SIG-M5 (cell line): Measurements from ENCODE around the gene ZBTB46.
A peak's percentile ranks its signal among the peaks of the same experiment; 100 is the strongest.

Experiments used
- DNase-seq: peaks from one replicate; lab custom pipeline; 2025; lab: John Stamatoyannopoulos, UW

Gene ZBTB46

DNA sequence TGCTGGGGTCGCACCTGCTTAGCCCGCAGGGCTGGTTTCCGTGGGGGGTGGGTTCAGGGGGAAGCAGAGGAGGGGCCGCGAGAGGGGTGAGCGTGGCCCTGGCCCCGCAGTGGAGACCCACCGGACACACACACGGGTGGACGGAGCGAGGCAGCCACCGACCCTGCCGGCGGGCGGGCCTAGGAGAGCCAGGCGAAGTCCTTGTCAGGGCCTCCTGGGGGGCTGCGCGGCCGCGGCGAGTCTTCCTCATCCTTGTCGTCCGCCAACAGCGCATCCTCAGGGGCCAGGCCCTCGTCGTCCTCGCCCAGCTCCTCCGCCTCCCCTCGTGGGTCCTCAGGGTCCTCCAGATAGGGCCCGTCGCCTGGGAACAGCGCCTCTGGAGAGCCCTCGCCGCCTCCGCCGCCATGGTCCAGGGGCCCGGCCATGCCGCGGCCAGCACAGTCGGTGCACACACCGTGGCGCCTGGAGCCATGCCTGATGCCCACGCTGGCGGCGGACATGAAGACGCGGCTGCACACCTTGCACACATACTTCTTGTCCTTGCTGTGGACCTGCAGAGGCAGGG, 84.2 kb downstream of the ZBTB46 start:
- DNase-seq, result no peak

DNA sequence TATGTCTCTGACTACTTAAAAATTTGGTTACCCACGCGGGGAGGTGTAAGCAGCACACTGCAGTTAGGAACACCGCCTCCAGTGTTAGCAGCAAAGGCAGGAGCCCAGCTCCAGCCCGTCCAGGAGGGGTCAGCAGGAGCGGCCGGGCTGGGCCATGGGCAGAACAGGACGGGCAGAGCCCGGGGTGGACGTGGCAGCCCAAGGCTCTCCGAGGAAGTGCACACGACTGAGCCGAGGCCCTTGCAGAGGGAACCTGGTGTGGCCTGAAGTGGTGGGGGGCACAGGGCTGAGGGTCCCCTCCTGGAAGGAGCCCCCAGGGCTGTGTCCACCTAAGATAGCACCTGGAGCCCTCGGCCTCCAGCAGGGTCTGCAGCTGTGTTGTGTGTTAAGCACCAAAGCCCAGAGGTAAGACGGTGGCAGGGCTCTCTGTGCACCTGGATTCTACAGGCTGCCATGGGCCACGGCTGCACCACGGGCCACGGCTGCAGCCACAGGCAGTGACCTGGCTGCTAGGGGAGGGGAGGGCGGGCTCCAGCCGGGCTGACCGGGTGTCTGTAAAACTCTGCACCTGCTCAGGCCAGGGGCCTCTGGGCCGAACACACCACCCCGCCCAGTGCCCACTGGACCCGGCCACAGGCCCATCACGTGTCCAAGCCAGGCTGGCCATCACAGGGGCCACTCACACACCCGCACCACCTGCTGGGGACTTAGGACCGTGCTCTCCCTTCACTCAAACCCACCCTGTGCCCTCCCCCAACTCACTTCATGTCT, 84.9 kb downstream of the ZBTB46 start:
- DNase-seq, result no peak

DNA sequence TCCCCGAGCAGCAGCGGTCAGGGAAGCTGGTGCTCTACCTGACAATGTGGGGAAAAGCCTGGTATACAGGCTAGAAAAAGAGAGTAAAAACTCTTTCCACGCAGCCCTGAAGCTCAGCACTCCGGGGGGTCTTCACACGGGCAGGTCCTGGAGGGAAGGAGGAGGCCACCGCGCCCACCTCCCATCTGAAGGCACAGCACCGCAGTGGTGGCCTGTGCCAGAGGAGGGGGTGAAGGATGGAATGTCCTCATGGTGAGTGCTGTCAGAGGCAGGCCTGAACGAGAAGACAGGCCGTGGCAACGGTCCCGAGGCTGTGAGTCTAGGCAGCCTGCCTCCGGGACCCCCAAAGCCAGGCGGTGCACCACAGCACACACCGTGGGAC, 85.6 kb downstream of the ZBTB46 start:
- no peak for DNase-seq

DNA sequence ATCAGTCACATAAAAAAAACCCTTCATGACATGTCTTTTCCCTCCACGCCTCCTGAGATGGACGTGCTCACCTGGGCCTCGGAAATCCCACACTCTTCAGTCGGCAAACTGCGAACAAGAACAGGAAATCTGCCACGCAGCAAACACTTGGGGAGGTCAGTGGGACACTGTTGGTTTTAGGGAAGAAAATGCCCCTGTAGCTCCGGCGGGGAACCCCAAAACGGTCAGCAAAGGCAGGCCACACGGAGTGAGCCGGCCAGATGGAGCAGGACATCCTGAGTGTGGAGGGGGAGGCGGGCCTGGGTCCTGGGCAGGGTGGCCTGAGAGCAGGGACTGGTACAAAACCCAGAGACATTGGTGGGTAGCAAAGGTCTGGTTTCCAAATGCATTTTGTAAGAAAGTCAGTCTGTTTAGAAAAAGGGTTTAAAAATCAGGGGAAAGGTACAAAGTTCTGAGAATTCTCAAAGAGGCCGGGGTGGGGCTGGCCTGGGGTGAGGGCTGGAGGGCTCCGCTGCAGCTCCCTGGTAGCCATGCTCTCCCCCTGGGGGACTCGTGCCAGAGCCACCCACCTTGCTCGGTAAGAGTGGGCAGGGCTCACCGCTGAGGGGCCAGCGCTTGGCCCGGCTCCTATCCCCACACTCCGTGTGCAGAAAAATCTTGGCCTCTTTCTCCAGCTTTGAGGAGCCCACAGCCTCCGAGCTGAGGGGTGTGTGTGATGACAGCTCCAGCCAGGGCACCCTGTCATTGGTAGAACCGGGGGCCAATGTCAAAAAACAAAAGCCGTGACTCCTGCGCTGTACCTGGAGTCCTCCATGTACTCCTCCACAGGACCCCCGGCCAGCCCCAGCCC, 86.3 kb downstream of the ZBTB46 start:
- DNase-seq, result no peak

DNA sequence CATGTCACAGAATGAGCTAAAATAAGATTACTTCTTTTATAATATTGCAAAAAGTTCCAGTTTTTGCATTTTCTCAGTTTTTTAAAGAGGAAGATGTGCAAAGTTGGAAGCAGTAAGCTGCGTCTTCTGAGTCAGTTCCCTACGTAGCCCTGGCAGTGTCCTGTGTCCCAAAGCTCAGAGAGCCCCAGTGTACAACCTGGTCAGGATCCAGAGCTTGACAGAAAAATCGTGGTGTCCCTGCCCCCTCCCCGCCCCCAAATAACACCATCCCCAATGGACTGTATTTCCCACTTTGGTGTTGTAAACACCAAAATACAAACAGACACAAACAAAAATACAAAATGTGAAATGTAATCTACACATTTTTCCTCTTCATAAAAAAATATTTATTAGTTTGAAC, 86.9 kb downstream of the ZBTB46 start:
- DNase-seq, result no peak

DNA sequence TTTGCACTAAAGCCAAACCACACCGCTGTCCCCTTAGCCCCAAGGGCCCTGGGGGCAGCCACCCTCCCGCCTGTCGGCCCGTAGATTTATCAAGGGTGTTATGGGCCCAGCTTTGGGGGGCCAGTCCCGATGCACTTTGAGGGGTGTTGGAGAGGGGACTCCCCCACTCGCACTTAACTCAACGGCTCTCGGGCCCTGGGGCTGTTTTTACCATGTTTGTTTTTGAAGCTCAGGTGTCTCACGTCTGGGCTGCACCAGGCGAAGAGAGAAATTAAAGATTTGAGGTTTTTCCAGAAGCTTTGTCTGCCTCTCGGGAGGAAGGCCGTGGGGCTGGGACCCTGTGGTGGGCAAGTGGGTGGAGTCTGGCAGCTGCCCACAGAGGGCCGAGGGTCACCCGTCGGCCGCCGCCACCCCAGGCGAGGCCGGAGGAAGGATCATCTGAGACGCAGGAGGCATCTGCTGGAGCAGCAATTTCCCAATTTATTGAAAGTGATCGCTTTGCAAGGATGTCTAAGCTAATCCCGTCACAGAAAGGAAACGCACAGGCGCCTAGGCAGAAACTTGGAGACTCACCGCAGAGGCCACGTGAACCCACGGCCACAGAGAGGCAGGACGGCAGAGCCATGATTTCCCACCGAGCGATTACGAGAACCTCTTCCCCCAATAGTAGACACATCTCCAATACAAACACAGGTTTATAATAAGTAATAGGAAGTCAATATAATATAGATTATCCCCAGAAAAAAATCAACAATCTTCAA, 87.7 kb downstream of the ZBTB46 start:
- no peak for DNase-seq

DNA sequence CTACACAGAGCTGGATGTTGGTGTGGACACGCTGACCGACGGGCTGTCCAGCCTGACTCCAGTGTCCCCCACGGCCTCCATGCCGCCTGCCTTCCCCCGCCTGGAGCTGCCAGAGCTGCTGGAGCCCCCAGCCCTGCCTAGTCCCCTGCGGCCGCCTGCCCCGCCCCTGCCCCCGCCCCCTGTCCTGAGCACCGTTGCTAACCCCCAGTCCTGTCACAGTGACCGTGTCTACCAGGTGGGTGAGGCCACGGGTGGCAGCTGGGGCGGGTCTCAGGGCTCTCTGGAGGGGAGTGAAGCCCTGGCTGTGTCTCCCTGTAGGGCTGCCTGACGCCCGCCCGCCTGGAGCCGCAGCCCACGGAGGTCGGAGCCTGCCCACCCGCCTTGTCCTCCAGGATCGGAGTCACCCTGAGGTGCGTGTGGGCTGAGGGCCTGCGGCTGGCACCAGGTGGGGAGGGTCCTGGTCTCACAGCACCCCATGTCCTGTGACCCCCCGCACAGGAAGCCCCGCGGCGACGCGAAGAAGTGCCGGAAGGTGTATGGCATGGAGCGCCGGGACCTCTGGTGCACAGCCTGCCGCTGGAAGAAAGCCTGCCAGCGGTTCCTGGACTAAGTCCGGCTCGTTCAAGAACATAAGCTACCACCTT, 88.6 kb downstream of the ZBTB46 start:
- no peak for DNase-seq

DNA sequence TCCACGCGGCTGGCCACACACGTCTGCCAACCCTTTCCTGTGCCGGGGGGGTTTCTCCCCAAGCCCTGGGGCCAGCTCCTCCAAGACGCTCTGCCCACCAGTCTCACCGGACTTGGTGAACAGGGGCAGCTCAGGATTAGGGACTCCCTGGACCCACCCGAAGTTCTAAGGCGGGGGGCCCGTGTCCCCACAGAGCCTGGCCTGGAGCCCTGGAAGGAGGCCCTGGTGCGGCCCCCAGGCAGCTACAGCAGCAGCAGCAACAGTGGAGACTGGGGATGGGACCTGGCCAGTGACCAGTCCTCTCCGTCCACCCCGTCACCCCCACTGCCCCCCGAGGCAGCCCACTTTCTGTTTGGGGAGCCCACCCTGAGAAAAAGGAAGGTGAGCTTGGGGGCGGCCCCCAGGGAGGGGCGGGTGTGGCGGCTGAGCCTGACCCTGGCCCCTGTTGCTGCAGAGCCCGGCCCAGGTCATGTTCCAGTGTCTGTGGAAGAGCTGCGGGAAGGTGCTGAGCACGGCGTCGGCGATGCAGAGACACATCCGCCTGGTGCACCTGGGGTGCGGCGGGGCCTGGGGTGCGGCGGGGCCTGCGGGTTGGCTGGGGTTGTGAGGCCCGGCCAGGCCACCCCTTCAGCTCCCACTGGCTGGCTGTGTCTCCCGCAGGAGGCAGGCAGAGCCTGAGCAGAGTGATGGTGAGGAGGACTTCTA, 89.2 kb downstream of the ZBTB46 start:
- DNase-seq, result no peak

DNA sequence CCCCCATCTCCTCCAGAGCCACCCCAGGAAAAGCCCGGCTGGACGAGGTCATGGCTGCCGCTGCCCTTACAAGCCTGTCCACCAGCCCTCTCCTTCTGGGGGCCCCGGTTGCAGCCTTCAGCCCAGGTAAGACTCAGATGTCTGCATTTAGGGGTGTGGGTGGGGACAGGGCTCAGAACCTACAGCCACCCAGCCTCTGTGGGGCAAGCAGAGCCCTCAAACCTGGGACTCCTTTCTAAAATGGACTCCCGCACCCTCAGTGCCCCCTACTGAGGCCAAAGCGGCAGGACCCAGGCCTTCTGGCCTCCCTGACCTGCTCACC, 89.7 kb downstream of the ZBTB46 start:
- no peak for DNase-seq

DNA sequence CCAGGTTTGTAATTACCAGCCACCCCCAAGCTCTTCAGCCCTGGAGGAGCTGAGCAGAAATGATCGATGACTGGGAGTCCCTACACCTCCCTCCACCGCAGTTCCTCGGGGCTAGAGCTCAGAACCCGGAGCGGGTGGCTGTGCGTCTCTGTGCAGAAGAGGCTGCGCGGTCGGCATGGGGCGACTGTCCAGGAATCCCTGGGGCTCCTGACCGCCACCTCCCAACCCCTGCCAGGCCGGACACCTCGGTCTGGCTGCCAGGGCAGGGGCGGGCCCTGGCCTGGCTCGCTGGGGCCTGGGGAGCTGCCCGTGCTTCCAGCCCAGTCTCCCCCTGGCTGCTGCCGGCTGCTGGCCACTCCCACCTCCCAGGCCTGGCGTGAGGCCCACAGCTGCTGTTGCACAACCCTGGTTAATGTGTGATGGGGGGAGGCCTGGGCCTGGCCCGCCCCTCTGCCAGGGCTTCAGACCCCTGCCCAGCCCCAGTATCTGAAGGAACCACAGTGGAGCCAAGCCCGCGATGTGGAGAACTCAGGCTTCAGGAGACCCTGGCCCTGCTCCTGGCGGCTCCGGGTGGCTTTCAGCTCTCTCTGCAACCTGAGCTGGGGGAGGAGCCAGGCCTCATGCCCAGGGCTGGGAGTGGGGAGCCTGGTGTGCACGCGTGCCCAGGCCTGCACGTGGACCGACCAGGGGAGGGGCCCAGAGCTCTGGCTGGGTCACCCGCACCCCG, 90.3 kb downstream of the ZBTB46 start:
- DNase-seq, result peak; percentile 16

DNA sequence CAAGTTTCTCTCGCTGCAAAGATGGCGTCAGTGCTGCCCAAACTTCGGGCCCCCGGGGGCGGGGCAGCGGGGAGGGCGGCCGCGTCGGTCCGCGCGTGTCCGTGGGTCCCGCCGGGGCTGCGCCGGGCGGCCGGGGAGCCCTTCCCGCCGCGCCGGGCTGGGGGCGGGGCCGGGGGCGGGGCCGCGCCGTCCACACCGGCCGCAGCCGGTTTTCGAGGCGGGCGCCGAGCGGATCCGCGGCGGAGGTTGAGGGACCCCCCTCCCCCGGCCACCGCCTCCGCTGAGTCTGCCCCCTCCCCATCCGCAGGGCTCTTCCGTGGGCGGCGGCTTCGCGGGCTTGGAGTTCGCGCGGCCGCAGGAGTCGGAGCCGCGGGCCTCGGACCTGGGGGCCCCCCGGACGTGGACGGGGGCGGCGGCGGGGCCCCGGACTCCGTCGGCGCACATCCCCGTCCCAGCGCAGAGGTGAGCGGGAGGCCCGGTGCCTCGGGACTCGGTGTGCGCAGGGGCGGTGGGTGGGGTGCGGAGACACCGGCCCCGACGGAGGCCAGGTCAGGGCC, 90.9 kb downstream of the ZBTB46 start:
- DNase-seq, result no peak

DNA sequence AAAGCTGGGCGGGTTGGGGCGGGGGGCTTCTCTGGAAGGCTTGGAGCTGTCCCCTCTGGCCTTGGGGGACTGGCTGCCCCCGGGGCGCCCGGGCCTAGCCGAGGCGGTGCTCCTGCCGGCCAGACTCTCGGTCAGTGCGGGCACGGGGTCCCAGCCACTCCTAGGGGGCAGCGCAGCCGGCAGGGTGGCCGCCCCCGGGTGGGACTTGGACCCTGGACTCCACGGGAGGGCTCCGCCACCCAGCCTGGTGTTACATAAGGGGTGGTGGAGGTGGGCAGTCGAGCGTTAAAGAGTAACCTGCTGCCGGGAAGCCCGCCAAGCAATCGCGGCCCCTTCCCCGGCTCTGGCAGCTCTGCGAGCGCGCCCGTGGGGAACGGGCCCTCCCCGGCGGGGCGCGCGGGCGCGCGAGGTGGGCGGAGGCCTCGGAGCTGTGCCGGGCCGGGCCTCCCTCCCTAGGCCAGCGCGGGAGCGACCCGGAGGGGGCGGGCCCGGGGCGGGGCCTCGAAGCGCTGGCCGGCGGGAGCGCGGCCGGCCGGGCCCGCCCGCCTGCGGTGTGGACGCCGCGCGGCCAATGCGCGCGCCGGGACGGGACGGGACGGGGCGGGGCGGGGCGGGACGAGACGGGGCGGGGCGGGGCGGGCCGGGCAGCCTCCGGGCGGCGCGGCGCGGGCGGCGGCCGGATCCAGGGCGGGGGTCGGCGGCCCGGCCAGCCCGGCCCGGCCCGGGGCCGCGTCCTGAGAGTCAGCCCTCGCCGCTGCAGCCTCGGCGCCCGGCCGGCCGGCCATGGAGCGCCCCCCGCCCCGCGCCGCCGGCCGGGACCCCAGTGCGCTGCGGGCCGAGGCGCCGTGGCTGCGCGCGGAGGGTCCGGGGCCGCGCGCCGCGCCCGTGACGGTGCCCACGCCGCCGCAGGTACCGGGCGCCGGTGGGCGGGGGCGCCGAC, 91.7 kb downstream of the ZBTB46 start, which contains the start of gene SLC2A4RG:
SLC2A4RG (plus strand) TSS at position 647 of the 940 bp plus-strand sequence; CDS start at position 784, 137 bp downstream.
- no peak for DNase-seq

DNA sequence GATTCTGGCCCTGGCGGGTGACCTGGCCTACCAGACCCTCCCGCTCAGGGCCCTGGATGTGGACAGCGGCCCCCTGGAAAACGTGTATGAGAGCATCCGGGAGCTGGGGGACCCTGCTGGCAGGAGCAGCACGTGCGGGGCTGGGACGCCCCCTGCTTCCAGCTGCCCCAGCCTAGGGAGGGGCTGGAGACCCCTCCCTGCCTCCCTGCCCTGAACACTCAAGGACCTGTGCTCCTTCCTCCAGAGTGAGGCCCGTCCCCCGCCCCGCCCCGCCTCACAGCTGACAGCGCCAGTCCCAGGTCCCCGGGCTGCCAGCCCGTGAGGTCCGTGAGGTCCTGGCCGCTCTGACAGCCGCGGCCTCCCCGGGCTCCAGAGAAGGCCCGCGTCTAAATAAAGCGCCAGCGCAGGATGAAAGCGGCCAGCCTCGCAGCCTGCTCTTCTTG, 92.4 kb downstream of the ZBTB46 start:
- no peak for DNase-seq

DNA sequence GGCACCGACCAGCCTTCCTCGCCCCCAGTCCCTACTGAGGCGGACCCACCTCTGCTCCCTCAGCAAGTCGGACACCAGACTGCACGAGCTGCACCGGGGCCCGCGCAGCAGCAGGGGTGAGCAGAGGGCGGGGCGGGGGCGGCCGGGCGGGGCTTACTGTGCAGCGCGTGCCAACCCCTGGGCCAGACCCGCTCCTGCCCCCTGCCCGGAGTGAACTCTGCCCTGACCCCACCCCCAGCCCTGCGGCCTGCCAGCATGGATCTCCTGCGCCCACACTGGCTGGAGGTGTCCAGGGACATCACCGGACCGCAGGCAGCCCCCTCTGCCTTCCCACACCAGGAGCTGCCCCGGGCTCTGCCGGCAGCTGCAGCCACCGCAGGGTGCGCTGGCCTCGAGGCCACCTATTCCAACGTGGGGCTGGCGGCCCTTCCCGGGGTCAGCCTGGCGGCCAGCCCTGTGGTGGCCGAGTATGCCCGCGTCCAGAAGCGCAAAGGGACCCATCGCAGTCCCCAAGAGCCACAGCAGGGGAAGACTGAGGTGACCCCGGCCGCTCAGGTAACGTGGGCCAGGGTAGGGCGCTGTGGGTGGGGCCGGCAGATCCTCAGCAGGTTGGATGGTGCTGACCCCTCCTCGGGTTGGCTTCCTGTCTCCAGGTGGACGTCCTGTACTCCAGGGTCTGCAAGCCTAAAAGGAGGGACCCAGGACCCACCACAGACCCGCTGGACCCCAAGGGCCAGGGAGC, 92.9 kb downstream of the ZBTB46 start:
- DNase-seq, result no peak

DNA sequence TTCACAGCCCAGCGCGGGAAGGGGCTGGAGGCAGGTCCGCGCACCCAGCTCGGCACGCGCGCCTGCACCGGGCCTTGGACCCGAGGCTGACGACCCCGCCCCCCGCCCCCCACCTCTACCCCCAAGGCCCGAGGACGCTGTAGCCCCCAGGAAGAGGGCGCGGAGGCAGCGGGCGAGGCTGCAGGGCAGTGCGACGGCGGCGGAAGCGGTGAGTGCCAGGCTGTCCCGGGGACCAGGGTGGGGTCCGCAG, 93.4 kb downstream of the ZBTB46 start:
- no peak for DNase-seq

DNA sequence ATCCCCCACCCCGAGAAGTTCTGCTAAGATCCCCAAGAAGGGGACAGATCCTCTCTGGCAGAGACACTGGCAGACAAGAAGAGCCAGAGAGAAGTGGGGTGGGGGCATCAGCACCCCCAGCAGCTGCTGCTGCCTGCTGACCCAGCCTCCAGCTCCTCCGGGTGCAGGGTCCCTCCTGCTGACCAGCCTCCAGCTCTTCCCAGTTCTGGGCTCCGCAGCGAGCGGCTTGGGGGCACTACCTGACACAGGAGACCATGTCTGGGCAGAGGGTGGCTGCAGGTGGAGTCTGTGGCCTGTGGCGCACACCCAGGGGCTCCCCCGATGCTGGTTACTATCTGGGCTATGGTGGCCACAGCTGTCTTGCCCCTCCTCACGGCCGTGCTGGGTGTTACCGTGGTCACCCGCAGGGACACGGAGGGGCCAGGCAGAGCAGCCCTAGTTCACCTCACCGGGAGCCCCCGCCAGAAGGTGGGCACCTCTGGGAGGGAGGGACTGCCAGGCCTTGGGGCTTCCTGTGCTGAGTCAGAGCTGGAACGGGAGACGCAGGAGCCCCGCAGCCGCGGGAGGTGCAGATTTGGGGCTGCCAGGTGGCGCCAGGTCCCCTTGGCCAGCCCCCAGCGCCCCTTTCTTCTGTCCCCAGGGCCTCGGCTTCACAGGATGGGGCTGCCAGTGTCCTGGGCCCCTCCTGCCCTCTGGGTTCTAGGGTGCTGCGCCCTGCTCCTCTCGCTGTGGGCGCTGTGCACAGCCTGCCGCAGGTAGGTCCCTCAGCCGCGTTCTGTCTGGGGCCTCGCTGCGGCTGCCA, 94.0 kb downstream of the ZBTB46 start:
- DNase-seq, result no peak

DNA sequence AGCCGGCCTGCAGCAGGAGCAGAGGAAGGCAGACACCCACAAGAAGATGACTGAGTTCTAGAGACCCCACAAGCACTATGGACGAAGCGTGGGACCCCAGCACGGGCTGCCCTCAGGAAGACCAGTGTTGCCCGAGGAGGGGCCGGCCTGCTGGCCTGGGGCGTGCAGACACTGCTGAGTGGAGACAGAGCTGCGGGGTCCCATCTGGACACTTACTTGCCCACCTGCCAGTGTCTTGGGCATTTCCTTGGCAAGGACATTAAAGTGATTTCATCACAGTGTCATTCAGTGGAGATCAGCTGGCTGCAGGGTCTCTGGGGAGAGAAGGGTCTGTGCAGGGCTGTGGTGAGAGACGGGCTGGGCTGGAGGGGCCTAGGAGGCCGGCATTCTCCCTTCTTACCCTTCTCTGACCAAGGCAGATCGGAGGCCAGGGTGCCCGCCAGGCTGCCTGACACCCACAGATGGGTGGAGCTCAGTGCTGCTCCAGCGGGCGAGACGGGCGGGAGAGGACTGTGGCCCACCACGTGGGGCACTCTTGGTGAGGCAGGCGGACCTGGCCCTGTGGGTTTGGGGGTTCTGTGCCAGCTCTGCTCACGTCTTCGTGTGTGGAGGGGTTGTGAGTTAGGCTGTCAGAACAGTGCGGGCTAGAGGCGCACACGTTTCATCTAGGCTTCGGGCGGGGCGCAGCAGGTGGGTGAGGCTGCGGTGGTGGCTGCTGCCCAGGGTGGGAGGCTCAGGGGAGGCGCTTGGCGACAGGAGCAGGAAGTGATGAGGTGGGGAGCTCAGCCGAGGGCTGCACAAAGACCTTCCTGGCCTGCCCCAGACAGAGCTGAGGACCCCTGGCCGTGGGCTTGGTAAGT, 95.0 kb downstream of the ZBTB46 start, which contains the start of gene LIME1:
LIME1 (plus strand) TSS at position 806 of the 860 bp plus-strand sequence. CDS start 886 bp downstream, outside the sequence.
- no peak for DNase-seq
